Lower leg skin (tissue), 3 donors: ENCODE measurements around the gene AJAP1.

ENCODE experiments used
- POLR2A ChIP-seq, 2 donors: fragments of 450-650 bp; IDR thresholded peaks; one replicate each; pipeline ENCODE4 v1.6.1; 2016 to 2017; ENCODE audit warnings: antibody characterized with exemption in 2 of 2, mild to moderate bottlenecking in 1 of 2, moderate library complexity in 1 of 2
- TF ChIP-seq, protein P1 (sequence below), 3 donors: fragments of 450-650 bp; IDR thresholded peaks; one replicate each; pipeline ENCODE4 v1.5.1; 2016; ENCODE audit warnings: antibody characterized with exemption in 3 of 3, mild to moderate bottlenecking in 3 of 3, moderate library complexity in 2 of 3

DNA sequence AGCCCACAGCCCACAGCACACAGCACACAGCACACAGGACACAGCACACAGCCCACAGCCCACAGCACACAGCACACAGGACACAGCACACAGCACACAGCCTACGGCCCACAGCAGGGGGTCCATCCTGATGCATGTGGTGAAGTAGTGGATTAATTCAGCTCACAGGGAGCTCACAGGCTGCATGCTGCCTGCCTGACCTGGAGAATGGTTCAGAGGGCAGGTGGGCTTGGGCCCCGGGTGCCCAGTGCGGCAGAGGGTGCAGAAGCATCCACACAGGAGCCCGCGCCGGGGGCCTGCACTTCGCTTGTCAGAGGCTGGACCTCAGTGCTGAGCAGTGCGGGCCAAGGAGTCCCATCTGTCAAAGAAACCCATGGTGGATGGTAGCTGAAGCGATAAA is 21.1 kb upstream of the AJAP1 start:
- TF ChIP-seq, protein P1, sequence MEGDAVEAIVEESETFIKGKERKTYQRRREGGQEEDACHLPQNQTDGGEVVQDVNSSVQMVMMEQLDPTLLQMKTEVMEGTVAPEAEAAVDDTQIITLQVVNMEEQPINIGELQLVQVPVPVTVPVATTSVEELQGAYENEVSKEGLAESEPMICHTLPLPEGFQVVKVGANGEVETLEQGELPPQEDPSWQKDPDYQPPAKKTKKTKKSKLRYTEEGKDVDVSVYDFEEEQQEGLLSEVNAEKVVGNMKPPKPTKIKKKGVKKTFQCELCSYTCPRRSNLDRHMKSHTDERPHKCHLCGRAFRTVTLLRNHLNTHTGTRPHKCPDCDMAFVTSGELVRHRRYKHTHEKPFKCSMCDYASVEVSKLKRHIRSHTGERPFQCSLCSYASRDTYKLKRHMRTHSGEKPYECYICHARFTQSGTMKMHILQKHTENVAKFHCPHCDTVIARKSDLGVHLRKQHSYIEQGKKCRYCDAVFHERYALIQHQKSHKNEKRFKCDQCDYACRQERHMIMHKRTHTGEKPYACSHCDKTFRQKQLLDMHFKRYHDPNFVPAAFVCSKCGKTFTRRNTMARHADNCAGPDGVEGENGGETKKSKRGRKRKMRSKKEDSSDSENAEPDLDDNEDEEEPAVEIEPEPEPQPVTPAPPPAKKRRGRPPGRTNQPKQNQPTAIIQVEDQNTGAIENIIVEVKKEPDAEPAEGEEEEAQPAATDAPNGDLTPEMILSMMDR (IDR thresholded peaks at IDR 0.05), result no peak
- no peak for TF ChIP-seq POLR2A (IDR thresholded peaks at IDR 0.05)
